Measurements from ENCODE around the gene ZNF264. TPM values are rescaled to one million over a fixed set of nuclear protein-coding genes. Genes with fewer than 3 reads are reported as not detected.

Gene ZNF264
- total RNA-seq, 1 donor from 2014 or later: 36.1 TPM

GRCh38 chr19:57239982-57240310, 48.6 kb downstream of the ZNF264 start:
- peak overlapping the region; percentile 83 for H3K27ac ChIP-seq
- peaks cover 21% of the 10 kb centered on the region for H3K4me1 ChIP-seq
- DNase-seq (peak; percentile 69), ATAC-seq (no peak)
- H3K27me3 ChIP-seq: no peaks in the 10 kb centered on the region
- intact Hi-C loops (cut with DNase I): no loop called here
- peak overlapping the region; percentile 95 for H3K4me3 ChIP-seq
- no peak for TF ChIP-seq CTCF (IDR thresholded peaks at IDR 0.05)
- no peaks in the 10 kb centered on the region for H3K9me3 ChIP-seq
- peaks cover 13% of the 10 kb centered on the region for H3K36me3 ChIP-seq

- ATAC-seq (peak; percentile 99), DNase-seq (peak; percentile 98)
- Histone ChIP-seq H3K4me1 (peaks cover 21% of the 10 kb centered on the region), H3K27me3 (no peaks in the 10 kb centered on the region), H3K36me3 (peaks cover 16% of the 10 kb centered on the region), H3K4me3 (peak within 1 kb of the TSS; percentile 95), H3K27ac (peak within 1 kb of the TSS; percentile 83), H3K9me3 (no peaks in the 10 kb centered on the region)
- intact Hi-C loops (cut with DNase I): no loop called here
- TF ChIP-seq CTCF (IDR thresholded peaks at IDR 0.05): no peak
Observed at GRCh38 chr19:57240311-57241090, 49.2 kb downstream of the ZNF264 start, which contains the start of gene ZNF805. Gene ZNF805, plus strand, starts transcription at chr19:57240632. Its CDS starts 260 bp downstream, at chr19:57240892.

- Histone ChIP-seq H3K27me3 (no peaks in the 10 kb centered on the region), H3K27ac (peak overlapping the region; percentile 83), H3K36me3 (peaks cover 22% of the 10 kb centered on the region), H3K9me3 (no peaks in the 10 kb centered on the region), H3K4me3 (peak overlapping the region; percentile 95), H3K4me1 (peaks cover 21% of the 10 kb centered on the region)
- intact Hi-C loops (cut with DNase I): no loop called here
- ATAC-seq (no peak), DNase-seq (no peak)
- no peak for TF ChIP-seq CTCF (IDR thresholded peaks at IDR 0.05)
Observed at GRCh38 chr19:57241176-57241575, 49.9 kb downstream of the ZNF264 start.

- no peak for ATAC-seq
- peaks cover 21% of the 10 kb centered on the region for H3K4me1 ChIP-seq
- H3K36me3 ChIP-seq: peaks cover 37% of the 10 kb centered on the region
- H3K4me3 ChIP-seq: no peak overlapping the region
- DNase-seq: no peak
- H3K27ac ChIP-seq: no peak overlapping the region
- H3K27me3 ChIP-seq: no peaks in the 10 kb centered on the region
- intact Hi-C loops (cut with DNase I): no loop called here
- TF ChIP-seq CTCF (IDR thresholded peaks at IDR 0.05): no peak
- no peaks in the 10 kb centered on the region for H3K9me3 ChIP-seq
Observed at GRCh38 chr19:57242821-57243220, 51.5 kb downstream of the ZNF264 start.

GRCh38 chr19:57244513-57244912, 53.2 kb downstream of the ZNF264 start:
- Histone ChIP-seq H3K9me3 (no peaks in the 10 kb centered on the region), H3K27me3 (no peaks in the 10 kb centered on the region), H3K4me1 (peaks cover 21% of the 10 kb centered on the region), H3K36me3 (peaks cover 54% of the 10 kb centered on the region), H3K4me3 (no peak overlapping the region), H3K27ac (no peak overlapping the region)
- no peak for TF ChIP-seq CTCF (IDR thresholded peaks at IDR 0.05)
- ATAC-seq (no peak), DNase-seq (no peak)
- intact Hi-C loops (cut with DNase I): no loop called here

Data from upper lobe of right lung (tissue), 1 donor.